OCI-LY1 (cell line): Measurements from ENCODE around the gene AK3.

Experiments
- CTCF ChIP-seq: fragments of 200-600 bp; sonication (generic), shearing (Covaris generic); IDR thresholded peaks from 2 replicates; pipeline ENCODE4 v1.5.1; 2017; ENCODE audit warnings: mild to moderate bottlenecking, antibody characterized with exemption, low read length, moderate library complexity, mixed read lengths
- EZH2 ChIP-seq: fragments of 200-600 bp; sonication (generic), shearing (Covaris generic); IDR thresholded peaks from 2 replicates; pipeline ENCODE4 v1.8.0; 2017; ENCODE audit warnings: borderline replicate concordance, mixed run types, mild to moderate bottlenecking, antibody characterized with exemption, low read length, moderate library complexity, mixed read lengths

GRCh38 chr9:4674783-4675182, 66.2 kb downstream of the AK3 start:
- TF ChIP-seq CTCF (no peak), EZH2 (no peak)
